Stimulated activated CD8-positive, alpha-beta memory T cell treated with anti-CD3 and anti-CD28 coated beads, Interleukin-4, amount 100 ng/mL, for 1 hour (primary cell): ENCODE measurements around the gene RBMS3.
"Not testable (repeated sequence)": the region's sequence is repeated elsewhere in the genome, so short reads cannot be mapped to it uniquely, and the experiment has no call there.

Experiments
- DNase-seq, 2 donors: peaks; one replicate each; pipeline ENCODE4 v3.0.0-alpha.2; 2020; ENCODE audit warnings: low read depth in 2 of 2, low spot score in 1 of 2

The RBMS3 gene

DNA sequence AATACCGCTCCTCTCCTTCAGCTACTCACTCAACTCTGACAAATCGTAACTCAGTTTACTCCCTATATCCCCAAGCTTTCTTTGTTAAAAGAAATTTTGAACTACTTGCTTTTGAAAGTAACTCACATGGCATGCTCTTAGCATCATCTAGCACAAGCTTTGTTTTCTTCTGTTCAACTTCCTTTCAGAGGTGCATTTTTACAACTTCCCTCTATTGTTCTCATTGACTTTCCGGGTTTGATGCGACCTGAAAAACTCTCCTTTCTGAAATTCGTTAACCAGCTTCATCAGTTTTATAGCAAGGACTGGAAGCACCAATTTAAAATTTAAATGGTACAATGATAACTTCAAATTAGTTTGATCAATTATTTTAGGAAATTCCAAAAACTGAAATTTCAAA lies 696.0 kb downstream of the RBMS3 start:
- DNase-seq, result no peak

DNA sequence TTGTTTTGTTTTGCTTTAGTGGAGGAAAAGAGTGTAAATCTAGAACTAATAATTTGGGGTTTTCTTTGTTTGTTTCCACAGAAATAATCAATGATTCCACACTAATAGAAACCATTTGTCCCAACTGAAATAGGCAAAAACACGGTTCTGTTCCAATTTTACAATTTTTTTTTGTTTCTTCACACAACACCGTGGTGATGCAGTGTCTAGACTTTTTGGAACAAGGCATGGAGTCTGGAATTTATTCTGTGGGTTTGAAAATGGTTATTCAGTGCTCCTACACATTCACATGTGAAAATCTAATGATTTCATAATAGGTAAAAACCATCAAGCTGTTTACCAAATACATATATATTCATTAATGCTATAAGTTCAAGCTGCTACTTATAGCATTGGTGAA lies 696.5 kb downstream of the RBMS3 start:
- DNase-seq, result no peak

DNA sequence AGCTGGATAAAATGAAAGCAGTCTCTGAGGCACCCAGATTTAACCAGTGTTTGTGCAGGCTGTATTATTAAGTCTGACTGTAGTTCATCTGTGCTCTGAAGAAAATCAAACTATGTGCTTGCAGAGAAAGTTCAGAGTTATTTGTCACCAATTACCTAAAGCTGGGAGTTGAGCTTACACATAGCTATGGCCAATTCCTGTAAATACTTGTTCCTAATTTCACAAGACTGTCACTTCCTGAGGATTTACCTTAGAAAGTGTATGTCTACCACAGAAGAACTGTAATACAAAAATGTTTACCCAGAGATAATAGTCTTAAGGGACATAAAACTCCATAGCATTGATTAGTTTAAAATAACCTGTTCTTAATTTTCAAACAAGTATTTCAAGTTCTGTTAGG lies 697.2 kb downstream of the RBMS3 start:
- DNase-seq, result no peak

DNA sequence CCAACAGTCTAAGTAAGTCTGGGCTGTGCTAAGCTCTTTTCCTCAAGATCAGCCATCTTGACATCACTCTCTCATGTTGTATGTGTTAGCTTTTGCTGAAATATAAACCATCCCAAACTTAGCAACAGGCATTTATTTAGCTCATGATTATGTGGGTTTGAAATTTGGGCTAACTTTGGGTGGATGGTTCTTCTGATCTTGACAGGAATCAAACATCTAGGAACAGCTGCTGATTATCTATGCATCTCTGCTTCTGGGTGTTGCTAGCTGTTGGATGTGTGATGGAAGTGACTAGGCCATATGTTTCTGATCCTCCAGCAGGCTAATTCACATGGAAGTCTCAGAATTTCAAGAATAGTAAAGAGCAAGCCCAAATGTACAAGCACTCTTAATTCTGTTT lies 710.3 kb downstream of the RBMS3 start:
- DNase-seq, result no peak

DNA sequence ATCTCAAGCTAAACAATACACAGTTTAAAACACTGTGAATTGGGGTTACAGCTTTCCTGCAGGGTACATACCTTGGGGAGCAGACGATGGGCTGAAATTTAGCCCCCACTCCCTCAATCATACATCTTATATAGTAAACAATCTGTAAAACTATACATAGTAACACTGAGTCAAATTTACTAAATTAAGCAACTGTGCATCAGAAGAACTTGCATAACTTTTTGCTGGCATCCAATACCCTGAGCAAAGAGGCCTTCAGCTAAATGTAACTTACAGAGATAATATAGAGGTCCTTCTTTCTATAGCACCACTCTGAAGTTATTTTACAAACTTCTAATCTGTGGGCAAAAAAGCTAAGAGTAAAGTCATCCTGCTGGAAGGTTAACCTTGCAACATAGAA lies 721.9 kb downstream of the RBMS3 start:
- DNase-seq, result no peak

DNA sequence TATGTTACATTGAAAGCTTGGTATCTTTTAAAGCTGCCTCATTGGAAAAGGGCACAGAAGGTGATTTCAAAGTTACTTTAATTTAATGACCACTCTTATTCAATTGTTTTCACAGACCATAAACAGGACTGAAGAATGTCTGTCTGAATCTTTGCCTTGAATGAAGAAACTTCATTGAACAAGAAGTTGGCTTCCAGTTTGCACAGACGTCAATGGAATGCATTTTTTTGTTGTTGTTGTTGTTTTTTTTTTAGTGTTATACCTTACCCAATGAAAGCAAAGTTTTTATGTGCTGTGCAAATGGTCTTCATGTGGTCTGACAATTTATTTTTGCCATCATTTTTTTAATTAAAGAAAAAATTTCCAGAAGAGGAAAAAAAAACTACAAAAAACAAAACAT lies 722.9 kb downstream of the RBMS3 start:
- no peak for DNase-seq

DNA sequence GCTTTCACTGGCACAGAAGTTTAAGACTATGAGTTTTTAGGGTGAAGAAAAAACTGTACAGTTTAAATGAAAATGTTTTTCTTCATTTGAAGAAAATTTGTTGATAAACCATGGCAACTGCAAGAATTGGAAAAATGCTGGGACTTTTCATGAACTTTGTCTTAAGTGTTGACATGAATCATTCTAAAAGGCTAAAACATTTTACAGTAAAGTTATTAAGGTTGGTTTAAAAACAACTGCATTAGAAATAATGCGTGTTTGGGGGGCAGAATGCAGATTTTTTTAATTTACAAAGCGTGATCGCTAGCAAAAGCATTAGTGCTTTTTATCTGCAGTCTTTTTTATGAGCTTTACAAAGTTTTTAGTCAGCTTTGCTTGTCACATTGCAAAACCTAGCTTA lies 723.6 kb downstream of the RBMS3 start:
- no peak for DNase-seq

DNA sequence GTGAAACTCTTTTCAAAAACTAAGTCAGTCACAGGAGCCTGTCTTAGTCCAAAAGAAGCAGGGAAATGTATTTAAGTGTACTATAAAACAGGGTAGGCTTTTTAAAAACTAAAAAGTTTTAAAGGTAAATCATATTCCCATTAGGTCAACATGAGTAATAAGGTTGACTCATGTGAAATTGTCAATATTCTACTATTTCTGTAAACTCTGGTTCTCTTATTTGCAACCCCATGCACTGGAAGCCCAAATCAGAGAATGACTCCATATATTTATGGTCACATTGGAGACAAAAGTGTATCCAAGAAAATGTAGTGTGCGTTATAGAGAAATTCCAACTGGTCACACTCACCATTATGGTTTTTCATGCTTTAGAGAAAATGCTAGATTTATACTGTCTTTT lies 725.2 kb downstream of the RBMS3 start:
- DNase-seq, result no peak

DNA sequence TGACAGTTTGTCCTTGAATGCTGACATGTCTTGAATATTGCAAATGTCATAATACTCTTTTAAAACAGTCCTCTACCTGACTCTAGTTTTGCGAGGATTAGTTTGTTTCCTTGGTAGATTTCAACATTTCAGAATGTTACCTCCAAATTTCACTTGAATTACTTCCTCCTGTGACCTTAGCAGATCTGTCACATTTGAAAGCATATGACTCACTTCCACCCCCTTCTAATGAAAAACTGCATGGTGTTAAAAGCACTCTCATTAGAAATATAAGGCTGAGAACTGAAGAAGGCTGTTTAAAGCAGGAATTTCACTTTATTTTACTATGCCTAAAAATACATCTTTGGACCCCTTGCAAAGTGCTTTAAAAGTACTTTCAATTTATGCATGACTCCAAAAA lies 726.8 kb downstream of the RBMS3 start:
- no peak for DNase-seq

DNA sequence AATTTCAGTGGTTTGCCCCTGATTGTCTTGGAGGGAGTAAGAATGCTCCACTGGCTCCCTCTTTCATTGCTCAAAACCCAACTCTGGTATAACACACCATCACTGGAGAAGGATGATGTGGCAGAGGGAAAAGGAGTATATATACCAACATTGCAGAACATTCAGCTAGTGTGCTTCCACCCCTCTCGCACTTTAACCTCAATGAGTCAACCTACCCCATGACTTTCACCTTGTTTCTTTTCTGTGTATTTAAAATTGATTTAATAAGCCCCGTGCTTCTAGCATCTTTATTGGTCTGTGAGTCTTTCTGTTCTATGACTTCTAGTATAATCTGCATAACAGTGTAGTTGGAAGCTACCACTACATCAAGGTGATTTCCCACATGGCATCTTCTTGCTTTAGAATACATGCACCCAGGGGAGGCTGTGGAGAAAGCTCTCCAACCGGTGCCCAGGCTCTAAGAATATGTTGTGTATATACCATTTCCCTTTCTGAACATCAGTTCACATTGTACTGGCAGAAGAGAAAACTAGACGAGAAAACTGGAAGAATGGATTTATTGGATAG lies 730.4 kb downstream of the RBMS3 start:
- no peak for DNase-seq

DNA sequence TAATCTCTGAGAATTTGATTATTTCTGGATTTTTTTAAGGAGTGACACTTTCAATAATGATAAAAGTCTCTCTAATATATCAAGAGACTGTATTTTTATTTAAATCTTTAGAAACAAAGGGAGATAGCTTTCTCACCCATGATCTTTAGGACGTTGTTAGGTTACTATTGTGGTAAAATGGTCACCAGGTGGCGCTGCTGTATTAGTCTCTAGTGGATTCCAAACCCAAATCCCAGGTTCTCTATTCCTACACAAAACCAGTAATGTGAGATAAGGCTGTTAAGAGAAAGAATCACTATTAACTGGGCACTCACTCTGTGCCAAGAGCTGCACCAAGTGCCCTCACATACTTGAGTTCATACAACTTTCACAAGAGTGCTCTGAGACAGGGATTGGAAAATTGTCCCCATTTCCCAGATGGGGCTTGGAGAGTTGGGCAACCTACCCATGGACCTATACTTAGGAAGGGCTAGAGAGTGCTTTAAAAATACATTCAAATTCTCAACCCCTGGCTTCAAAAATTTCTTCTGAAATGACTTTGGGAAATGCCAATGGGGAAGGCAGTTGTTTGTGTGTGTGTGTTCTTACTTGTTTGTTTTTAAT lies 732.2 kb downstream of the RBMS3 start:
- peak in 1 of 2 donors; percentile 2 for DNase-seq

DNA sequence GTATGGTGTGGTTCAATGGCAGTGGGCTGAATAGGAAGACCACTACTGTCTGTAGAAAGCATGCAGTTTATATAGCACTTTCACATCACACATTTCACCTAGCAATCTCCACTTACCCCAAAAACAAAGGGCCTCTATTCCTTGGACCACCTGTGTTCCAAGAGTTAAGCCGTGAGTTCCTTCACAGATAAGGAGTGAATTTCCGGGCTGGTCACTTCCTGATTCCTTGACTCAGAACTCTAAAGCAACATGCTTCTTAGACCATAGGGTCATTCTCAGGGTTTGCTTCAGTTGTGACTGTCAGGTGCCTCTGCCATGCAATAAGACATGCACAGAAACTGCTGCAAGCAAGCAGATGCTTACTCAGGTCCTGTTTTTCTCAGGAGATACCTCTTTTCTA lies 737.0 kb downstream of the RBMS3 start:
- DNase-seq, result no peak

DNA sequence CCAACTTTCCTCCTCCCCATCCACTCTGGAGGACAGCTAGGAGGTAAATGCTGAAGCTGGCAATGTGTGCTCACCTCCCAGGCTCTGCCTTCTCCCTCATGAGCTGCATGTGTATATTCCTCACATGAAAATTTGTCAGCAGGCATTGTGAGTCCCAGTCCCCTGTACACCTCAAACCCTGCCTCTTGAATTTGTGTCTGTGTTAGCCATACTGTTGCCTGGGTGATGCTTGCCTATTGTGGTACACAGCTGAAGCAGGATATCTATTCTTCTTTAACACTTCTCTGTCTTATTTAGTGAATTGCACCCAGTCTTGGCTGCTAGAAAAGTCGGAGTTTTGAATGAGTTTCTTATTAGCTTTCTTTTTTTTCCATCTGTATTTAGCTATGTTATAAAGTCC lies 739.5 kb downstream of the RBMS3 start:
- no peak for DNase-seq

DNA sequence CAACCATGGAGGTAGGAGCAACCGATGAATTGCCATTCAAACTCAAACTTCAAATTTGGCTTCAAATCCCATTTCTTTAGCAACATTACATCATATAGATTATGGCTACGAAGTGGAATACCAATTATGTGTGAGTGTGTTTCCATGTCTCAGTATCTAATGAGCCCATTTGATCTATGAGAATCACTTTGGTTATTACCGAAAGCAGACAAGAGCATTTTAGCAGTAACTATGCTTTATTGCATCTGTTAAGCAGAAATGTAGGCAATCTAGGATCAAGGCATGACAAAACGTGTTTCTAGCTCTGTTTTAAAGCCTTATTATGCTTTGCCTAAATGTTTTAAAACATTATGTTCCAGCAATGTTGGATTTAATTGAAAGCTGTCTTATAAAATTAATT lies 743.6 kb downstream of the RBMS3 start:
- DNase-seq, result no peak

DNA sequence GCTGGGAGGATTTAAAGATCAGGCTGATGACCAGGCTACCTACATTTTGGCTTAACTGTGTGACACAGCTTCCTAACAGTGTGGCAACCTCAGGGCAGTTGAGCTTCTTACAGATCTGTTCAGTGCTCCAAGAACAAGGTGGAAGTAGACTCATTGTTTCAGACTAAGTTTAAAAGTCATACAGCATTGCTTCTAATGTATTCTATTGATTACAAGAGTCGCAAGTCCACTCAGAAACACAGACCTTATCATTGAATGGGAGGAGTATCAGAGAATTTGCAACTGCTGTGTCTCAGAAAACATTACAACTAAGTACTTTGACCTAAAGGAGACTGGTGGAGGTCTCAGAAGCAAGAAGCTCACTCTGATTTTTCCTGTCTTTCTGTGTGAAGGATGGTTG lies 746.0 kb downstream of the RBMS3 start:
- DNase-seq, result no peak

DNA sequence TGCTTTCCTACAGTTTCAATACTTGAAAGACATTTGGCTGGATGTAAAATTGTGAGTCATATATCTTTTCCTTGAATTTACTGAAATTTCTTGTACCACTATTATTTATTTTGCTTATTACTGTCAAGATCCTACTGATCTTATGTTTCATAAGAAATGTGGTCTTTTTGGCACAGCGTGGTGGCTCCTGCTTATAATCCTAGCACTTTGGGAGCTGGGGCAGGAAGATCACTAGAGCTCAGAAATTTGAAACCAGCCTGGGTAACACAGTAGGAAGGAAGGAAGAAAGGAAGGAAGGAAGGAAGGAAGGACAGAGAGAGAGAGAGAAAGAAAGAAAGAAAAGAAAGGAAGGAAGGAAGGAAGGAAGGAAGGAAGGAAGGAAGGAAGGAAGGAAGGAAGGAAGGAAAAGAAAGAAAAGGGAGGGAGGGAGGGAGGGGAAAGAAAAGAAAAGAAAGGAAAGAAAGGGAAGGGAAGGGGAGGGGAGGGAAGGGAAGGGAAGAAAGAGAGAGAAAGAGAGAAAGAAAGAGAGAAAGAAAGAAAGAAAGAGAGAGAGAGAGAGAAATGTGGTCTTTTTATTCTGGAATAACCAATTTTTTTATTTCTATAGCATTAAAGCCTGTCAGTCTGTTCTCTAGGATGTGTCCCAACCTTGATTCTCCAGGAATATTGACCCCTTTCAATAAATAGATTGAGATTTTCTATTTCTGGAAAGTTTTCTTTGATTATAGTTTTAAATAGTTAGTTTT lies 753.5 kb downstream of the RBMS3 start:
- DNase-seq, result no peak

DNA sequence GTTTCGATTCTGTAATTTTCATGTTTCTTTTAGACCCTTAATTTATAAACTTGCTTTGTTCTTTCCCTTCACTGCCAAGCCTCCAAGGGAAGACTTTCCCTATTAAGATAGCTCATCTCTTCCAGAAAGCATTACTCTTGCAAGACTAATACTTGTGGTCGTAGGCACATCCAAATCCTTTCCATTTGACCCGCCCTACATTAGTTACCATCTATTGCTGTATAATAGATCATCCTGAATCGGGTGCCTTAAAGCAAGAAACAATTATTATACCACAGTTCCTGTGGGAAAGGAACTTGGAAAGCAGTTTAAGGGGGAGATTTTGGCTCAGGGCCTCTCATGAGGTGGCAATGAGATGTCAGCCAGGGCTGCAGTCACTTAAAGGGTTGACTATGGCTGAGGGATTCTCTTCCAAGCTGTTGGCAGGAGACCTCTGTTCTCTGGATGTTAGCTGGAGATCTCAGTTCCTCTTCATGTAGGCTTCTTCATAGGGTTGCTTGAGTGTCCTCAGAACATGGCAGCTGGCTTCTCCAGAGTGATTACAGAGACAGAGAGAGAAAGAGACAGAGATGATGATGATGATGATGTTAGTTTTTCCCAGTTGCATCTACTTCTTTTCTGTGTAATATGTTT lies 755.2 kb downstream of the RBMS3 start:
- no peak for DNase-seq

DNA sequence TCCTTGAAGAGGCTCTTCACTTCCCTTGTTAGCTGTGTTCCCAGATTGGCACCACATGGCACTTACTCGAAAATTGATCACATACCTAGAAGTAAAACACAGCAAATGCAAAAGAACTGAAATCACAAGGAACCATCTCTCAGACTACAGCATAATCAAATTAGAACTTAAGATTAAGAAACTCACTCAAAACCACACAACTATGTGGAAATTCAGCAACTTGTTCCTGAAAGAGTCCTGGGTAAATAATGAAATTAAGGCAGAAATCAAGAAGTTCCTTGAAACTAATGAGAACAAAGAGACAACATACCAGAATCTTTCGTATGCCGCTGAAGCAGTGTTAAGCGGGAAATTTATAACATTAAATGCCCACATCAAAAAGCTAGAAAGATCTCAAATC lies 759.3 kb downstream of the RBMS3 start:
- no peak for DNase-seq

DNA sequence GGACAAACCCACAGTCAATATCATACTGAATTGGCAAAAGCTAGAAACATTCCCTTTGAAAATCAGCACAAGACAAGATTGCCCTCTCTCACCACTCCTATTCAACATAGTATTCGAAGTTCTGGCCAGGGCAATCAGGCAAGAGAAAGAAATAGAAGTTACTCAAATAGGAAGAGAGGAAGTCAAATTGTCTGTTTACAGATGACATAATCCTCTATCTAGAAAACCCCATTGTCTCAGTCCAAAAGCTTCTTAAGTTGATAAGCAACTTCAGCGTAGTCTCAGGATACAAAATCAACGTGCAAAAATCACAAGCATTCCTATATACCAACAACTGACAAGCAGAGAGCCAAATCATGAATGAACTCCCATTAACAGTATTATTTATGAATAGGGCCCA lies 760.6 kb downstream of the RBMS3 start:
- not testable (repeated sequence) for DNase-seq

DNA sequence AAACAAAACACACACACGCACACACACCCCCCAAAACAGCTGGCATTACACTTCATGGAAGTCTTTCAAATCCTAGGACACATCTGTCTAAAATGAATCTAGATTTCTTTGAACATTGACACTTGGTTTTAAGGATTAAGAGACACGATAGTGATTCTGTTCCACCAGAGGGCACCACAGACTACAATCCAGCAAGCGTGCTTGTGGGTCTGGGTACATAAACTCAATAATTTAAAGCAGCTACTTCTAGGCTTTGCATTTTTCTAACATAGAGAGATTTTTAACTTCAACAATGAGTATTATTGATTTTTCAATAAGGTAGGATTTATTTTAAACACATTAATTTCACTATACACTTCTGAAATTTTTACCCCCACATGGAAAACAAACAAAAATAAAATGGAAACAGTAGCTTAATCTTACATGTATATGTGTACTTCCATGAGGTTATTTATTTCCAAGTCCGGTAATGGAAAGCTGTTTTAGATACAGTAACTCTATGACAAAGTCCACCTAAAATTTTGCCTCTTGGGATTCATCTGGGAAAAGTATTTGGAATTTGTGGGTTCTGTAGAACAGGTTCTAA lies 761.5 kb downstream of the RBMS3 start:
- peak in 1 of 2 donors; percentile 26 for DNase-seq

DNA sequence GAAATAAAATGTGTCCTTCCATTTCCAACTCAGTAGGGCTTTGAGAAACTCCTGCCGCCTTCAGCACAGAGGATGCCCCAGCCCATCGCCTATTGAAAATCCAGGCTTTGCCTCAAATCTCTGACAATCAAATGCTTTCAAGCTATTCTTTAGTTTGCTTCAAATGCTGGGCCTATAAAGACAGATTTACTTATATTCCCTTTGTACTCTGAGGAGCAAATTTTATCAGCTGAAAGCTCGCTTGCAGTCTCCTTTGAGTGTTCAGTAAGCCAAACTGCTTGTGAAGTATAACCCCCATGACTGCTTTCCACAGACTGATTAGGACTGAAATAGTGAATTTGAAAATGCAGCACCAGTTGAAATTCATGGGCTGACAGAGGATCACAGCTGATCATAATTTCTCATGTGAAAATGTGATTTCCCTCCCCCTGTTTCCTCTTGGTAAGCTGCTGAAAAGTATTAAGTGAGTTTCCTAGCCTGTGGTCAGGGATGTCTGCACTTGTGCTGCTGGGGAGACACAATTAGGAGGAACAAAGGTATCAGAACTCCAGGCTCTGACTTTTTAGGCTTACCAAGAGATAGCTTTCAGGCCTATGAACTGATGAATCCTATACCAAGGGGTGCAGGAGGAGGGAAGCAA lies 762.2 kb downstream of the RBMS3 start:
- no peak for DNase-seq

DNA sequence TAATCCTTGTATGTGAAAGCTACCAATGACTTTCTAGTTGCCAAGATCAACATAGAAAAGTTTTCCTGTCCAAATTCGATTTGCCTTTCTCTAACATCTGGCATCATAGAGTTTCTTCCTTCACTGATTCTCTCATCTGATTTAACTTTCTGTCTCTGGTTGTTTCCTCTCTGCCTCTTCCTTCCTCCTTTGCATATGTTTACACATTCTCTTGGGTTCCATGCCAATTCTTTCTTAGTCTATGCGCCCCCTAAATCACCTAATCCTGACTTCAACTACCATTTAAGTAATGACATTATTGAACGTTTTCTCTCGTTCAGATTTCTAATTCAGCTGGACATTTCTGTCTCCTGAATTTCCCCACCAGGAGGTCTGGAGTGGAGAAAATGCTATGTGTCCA lies 763.6 kb downstream of the RBMS3 start:
- DNase-seq, result no peak
